ENCODE data around the gene ACMSD.

DNA sequence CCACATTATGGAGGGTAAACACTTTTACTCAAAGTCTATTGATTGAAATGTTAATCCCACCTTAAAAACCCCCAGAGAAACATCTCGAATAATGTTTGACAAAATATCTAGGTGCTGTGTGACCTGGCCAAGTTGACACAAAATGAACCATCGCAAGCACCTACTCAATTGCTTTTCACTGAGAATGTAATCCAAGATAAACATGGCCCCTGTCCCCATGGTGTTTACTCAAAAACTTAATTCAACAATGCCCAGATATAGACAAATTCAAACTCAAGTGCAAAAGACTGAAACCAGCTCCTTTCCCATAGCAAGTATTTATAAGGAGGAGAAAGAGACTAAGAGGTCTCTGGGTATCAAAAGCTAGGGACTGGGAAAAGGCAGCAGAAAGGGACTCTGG is 15.0 kb upstream of the ACMSD start:
- TF ChIP-seq, protein P1, sequence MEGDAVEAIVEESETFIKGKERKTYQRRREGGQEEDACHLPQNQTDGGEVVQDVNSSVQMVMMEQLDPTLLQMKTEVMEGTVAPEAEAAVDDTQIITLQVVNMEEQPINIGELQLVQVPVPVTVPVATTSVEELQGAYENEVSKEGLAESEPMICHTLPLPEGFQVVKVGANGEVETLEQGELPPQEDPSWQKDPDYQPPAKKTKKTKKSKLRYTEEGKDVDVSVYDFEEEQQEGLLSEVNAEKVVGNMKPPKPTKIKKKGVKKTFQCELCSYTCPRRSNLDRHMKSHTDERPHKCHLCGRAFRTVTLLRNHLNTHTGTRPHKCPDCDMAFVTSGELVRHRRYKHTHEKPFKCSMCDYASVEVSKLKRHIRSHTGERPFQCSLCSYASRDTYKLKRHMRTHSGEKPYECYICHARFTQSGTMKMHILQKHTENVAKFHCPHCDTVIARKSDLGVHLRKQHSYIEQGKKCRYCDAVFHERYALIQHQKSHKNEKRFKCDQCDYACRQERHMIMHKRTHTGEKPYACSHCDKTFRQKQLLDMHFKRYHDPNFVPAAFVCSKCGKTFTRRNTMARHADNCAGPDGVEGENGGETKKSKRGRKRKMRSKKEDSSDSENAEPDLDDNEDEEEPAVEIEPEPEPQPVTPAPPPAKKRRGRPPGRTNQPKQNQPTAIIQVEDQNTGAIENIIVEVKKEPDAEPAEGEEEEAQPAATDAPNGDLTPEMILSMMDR (IDR thresholded peaks at IDR 0.05 in 2 of 3, conservative IDR thresholded peaks at IDR 0.05 in 1 of 3; ENCODE audit: control insufficient read depth in 2 of 3, extremely low read depth in 1 of 3, insufficient read depth in 1 of 3, low read depth in 3 of 3, low read length in 3 of 3): no peak
- TF ChIP-seq, protein P2, sequence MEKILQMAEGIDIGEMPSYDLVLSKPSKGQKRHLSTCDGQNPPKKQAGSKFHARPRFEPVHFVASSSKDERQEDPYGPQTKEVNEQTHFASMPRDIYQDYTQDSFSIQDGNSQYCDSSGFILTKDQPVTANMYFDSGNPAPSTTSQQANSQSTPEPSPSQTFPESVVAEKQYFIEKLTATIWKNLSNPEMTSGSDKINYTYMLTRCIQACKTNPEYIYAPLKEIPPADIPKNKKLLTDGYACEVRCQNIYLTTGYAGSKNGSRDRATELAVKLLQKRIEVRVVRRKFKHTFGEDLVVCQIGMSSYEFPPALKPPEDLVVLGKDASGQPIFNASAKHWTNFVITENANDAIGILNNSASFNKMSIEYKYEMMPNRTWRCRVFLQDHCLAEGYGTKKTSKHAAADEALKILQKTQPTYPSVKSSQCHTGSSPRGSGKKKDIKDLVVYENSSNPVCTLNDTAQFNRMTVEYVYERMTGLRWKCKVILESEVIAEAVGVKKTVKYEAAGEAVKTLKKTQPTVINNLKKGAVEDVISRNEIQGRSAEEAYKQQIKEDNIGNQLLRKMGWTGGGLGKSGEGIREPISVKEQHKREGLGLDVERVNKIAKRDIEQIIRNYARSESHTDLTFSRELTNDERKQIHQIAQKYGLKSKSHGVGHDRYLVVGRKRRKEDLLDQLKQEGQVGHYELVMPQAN (conservative IDR thresholded peaks at IDR 0.05): no peak
- TF ChIP-seq STAT3 (IDR thresholded peaks at IDR 0.05; ENCODE audit: low read depth, low read length) (no peak), JUNB (IDR thresholded peaks at IDR 0.05) (no peak), KDM1A (IDR thresholded peaks at IDR 0.05; ENCODE audit: borderline replicate concordance) (no peak), TBL1XR1 (IDR thresholded peaks at IDR 0.05; ENCODE audit: low read depth, low read length) (no peak), RCOR1 (conservative IDR thresholded peaks at IDR 0.05; ENCODE audit: low read depth, low read length) (no peak)

Measured in GM12878 (cell line).